Measurements from ENCODE around the gene ANKMY1. TPM values are rescaled to one million over a fixed set of nuclear protein-coding genes. Genes with fewer than 3 reads are reported as not detected.

The ANKMY1 gene
- total RNA-seq, 1 donor from 2014 or later: 13.0 TPM

DNA sequence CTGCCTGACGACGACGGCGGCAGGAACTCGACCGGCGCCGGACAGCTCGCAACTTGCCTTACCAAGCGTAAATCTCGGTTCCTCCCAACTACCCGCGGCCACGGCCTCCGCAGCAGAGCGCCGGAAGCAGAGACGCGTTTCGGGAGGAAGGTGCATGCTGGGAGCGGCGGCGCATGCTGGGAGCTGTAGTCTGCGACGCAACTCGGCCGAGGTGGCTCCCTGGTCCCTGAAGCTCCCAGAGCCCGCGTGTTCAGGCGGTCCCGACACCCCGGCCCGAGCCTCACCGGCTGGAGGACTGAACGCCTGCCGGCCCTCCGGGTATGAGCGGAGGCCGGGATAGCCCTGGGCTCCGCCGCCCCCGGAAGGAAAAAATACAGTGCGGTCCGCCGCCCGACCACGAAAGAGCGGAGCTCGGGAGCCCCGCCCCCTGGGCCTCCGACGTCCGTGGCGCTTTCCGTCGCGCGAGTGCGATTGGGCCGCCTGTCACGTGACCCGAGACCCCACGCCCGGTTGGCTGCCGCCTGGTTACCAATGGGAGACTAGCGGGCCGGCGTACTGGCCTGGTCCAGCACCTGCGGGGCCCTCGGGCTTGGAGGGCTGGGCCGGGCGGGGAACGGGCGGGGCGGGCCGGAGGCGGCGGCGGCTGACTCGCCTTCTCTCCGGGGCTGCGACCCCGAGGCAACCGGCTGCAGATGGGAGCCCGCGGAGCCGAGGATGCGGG is 28.6 kb upstream of the ANKMY1 start, which contains the start of gene CAPN10:
TSS of gene CAPN10 (plus strand) at position 537 of the 721 bp plus-strand sequence. CDS start at position 715, 178 bp downstream.
- TF ChIP-seq, protein P1, sequence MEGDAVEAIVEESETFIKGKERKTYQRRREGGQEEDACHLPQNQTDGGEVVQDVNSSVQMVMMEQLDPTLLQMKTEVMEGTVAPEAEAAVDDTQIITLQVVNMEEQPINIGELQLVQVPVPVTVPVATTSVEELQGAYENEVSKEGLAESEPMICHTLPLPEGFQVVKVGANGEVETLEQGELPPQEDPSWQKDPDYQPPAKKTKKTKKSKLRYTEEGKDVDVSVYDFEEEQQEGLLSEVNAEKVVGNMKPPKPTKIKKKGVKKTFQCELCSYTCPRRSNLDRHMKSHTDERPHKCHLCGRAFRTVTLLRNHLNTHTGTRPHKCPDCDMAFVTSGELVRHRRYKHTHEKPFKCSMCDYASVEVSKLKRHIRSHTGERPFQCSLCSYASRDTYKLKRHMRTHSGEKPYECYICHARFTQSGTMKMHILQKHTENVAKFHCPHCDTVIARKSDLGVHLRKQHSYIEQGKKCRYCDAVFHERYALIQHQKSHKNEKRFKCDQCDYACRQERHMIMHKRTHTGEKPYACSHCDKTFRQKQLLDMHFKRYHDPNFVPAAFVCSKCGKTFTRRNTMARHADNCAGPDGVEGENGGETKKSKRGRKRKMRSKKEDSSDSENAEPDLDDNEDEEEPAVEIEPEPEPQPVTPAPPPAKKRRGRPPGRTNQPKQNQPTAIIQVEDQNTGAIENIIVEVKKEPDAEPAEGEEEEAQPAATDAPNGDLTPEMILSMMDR (conservative IDR thresholded peaks at IDR 0.05): no peak
- Mint-ChIP-seq H3K36me3 (ENCODE audit: low read depth) (peaks cover 3% of the 10 kb centered on the region), H3K4me3 (peak within 1 kb of the TSS; percentile 99), H3K27me3 (ENCODE audit: low read depth) (no peaks in the 10 kb centered on the region), H3K27ac (ENCODE audit: unreplicated experiment) (peak within 1 kb of the TSS; percentile 96), H3K4me1 (peaks cover 47% of the 10 kb centered on the region), H3K9me3 (no peaks in the 10 kb centered on the region)
- DNase-seq (ENCODE audit: low read depth, low spot score): peak; percentile 91

DNA sequence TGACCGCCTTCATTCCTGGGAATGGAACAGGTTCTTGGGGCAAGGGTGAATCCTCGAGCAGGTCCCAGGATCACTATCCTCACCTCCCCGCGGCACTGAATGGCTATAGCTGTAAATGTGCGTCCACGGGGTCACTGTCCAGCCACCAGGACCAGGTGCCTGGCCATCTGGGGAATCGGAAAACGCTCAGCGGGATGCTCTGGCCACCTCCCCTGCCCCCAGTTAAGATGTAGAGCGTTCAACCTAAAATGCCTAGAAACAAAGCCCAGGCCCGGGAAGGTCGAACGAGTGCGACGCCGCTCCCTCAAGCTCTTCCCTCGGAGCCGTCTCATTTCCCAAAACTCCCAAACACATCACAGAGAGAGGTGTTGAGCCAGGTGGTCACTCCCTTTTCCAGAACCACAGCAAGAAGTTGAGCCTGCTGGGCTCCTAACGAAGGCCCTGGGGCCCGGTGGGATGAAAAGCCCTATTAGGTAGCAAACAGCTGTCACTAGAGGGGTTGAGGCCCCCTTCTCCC is 28.0 kb upstream of the ANKMY1 start:
- Mint-ChIP-seq H3K4me1 (peaks cover 47% of the 10 kb centered on the region), H3K27me3 (ENCODE audit: low read depth) (no peaks in the 10 kb centered on the region), H3K36me3 (ENCODE audit: low read depth) (peaks cover 5% of the 10 kb centered on the region), H3K27ac (ENCODE audit: unreplicated experiment) (peak overlapping the region; percentile 96), H3K9me3 (no peaks in the 10 kb centered on the region), H3K4me3 (peak overlapping the region; percentile 99)
- TF ChIP-seq, protein P1 (conservative IDR thresholded peaks at IDR 0.05): no peak
- DNase-seq (ENCODE audit: low read depth, low spot score): no peak

DNA sequence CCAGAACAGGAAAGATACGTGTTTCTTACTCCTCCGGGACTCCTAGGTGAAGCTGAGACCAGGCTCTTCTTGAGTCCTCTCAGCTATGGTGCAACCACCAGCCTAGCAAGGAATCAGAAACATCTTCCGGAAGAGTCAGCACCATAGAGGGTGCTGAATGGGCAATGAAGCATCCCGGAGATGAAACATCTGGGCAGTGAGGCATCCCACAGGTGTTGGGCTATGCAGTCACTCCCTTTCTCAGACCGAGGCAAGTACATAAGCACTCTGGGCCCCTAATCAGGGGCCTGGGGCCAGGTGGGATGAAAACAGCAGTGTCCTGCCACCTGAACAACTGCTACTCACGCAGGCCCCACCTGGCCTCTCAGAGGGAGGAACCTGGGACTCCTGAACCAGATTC is 27.3 kb upstream of the ANKMY1 start:
- no peak for DNase-seq (ENCODE audit: low read depth, low spot score)
- no peaks in the 10 kb centered on the region for H3K9me3 Mint-ChIP-seq
- H3K27me3 Mint-ChIP-seq (ENCODE audit: low read depth): no peaks in the 10 kb centered on the region
- peaks cover 5% of the 10 kb centered on the region for H3K36me3 Mint-ChIP-seq (ENCODE audit: low read depth)
- TF ChIP-seq, protein P1 (conservative IDR thresholded peaks at IDR 0.05): no peak
- H3K4me3 Mint-ChIP-seq: peak overlapping the region; percentile 99
- no peak overlapping the region for H3K27ac Mint-ChIP-seq (ENCODE audit: unreplicated experiment)
- peaks cover 53% of the 10 kb centered on the region for H3K4me1 Mint-ChIP-seq

GRCh38 chr2:240584486-240585031 is 26.8 kb upstream of the ANKMY1 start:
- peaks cover 57% of the 10 kb centered on the region for H3K4me1 Mint-ChIP-seq
- no peak overlapping the region for H3K27ac Mint-ChIP-seq (ENCODE audit: unreplicated experiment)
- H3K27me3 Mint-ChIP-seq (ENCODE audit: low read depth): no peaks in the 10 kb centered on the region
- peaks cover 5% of the 10 kb centered on the region for H3K36me3 Mint-ChIP-seq (ENCODE audit: low read depth)
- H3K4me3 Mint-ChIP-seq: peak overlapping the region; percentile 99
- no peaks in the 10 kb centered on the region for H3K9me3 Mint-ChIP-seq
- no peak for DNase-seq (ENCODE audit: low read depth, low spot score)
- TF ChIP-seq, protein P1 (conservative IDR thresholded peaks at IDR 0.05): no peak

- peaks cover 54% of the 10 kb centered on the region for H3K4me1 Mint-ChIP-seq
- DNase-seq (ENCODE audit: low read depth, low spot score): no peak
- H3K36me3 Mint-ChIP-seq (ENCODE audit: low read depth): peaks cover 5% of the 10 kb centered on the region
- H3K27ac Mint-ChIP-seq (ENCODE audit: unreplicated experiment): no peak overlapping the region
- TF ChIP-seq, protein P1 (conservative IDR thresholded peaks at IDR 0.05): no peak
- no peaks in the 10 kb centered on the region for H3K27me3 Mint-ChIP-seq (ENCODE audit: low read depth)
- H3K9me3 Mint-ChIP-seq: no peaks in the 10 kb centered on the region
- H3K4me3 Mint-ChIP-seq: peak overlapping the region; percentile 69
Observed at GRCh38 chr2:240583774-240584173, 26.0 kb upstream of the ANKMY1 start.

All from neural crest cell (in vitro differentiated cells).